Activated naive CD8-positive, alpha-beta T cell treated with anti-CD3 and anti-CD28 coated beads for 36 hours (primary cell): Measurements from ENCODE around the gene VAMP1. TPM values are rescaled to one million over a fixed set of nuclear protein-coding genes. Genes with fewer than 3 reads are reported as not detected.

Experiments used
- DNase-seq: peaks from one replicate; pipeline ENCODE4 v3.0.0; 2021
- H3K27ac Mint-ChIP-seq: one replicate; pipeline ENCODE4 v1.8.0; 2022; ENCODE audit warnings: mild to moderate bottlenecking, moderate library complexity, mixed read lengths
- H3K27me3 Mint-ChIP-seq: one replicate; pipeline ENCODE4 v1.8.0; 2022; ENCODE audit warnings: mild to moderate bottlenecking, mixed read lengths
- H3K36me3 Mint-ChIP-seq: one replicate; pipeline ENCODE4 v1.8.0; 2021; ENCODE audit warnings: mild to moderate bottlenecking, mixed read lengths
- H3K4me1 Mint-ChIP-seq: one replicate; pipeline ENCODE4 v1.8.0; 2021; ENCODE audit warnings: mixed read lengths
- H3K4me3 Mint-ChIP-seq: one replicate; pipeline ENCODE4 v1.8.0; 2022; ENCODE audit warnings: mild to moderate bottlenecking, moderate library complexity, mixed read lengths
- H3K9me3 Mint-ChIP-seq: one replicate; pipeline ENCODE4 v1.8.0; 2022; ENCODE audit warnings: mixed read lengths
- total RNA-seq, 2 experiments: library from RNA; stranded (reverse); gene quantifications; one replicate each; pipeline ENCODE4 v1.2.3, GENCODE V29; 2021

Gene VAMP1
- total RNA-seq, 2 experiments from 2014 or later: 34.8 to 35.7 TPM

DNA sequence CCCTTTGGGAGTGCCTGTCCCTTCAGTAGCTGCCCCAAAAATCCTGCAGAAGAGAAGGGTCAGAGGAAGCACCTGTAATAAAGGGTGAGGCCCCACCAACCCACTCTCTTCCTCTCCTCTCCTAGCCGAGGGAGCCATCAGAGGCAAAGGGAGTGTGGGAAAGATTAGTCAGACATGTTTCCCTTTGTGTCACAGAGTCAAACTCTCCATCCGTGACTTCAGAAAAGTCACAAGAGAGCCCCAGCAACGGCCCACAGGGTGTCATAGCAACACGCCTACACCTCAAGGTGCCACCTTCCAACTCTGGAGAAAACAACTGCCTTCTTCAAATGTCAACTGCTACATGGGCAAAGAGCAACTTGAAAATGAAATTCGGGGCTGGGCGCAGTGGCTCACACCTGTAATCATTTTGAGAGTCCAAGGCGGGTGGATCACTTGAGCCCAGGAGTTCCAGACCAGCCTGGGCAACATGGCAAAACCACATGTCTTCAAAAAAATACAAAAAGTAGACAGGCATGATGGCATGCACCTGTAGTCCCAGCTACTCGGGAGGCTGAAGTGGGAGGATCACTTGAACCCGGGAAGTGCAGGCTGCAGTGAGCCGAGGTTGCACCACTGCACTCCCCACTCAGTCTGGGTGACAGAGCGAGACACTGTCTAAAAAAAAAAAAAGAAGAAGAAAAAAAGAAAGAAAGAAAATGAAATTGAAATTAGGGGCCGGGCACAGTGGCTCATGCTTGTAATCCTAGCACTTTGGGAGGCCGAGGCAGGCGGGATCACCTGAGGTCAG, 43.4 kb downstream of the VAMP1 start:
- Mint-ChIP-seq H3K9me3 (peaks cover 2% of the 10 kb centered on the region), H3K27ac (peak overlapping the region; percentile 100), H3K4me1 (peaks cover 74% of the 10 kb centered on the region), H3K4me3 (peak overlapping the region; percentile 81), H3K27me3 (no peaks in the 10 kb centered on the region), H3K36me3 (peaks cover 4% of the 10 kb centered on the region)
- peak; percentile 94 for DNase-seq

DNA sequence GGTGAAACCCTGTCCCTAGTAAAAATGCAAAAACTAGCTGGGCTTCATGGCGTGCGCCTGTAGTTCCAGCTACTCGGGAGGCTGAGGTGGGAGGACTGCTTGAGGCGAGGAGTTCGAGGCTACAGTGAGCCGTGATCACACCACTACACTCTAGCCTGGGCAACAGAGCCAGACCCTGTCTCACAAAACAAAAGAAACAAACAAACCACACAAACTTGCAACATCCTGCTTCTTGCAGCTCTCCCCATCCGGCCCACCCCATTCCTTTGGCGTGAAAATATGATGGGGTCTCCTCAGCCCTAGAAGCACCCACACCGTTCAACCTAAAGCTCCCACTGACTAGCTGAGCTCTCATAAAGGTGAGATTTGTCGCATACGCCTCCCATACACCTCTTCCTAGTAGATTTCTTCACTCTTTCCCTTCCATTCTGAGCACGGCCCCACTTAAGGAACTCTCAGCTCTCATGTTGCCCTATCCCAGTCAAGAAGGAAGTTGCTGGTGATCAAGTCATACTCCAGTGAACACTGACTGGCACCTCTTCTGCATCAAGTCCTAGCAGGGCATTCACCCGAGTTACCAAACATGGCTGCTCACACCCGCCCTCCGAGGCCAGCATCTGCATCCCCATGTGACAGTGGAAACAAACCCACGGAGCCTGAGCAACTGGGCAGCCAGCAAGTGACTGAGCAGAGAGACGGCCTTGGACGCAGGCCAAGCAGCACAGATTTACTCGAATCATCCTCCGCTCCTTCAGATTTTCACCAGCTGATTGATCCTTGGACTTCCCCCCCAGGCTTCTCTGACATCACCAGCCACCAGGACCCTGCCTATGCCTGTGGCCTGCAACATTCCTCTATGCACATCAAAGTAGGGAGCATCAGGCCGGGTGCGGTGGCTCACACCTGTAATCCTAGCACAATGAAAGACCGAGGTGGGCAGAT, 44.6 kb downstream of the VAMP1 start:
- Mint-ChIP-seq H3K36me3 (peaks cover 4% of the 10 kb centered on the region), H3K4me1 (peaks cover 67% of the 10 kb centered on the region), H3K9me3 (no peaks in the 10 kb centered on the region), H3K27me3 (no peaks in the 10 kb centered on the region), H3K4me3 (peak overlapping the region; percentile 81), H3K27ac (peak overlapping the region; percentile 100)
- peak; percentile 57 for DNase-seq

DNA sequence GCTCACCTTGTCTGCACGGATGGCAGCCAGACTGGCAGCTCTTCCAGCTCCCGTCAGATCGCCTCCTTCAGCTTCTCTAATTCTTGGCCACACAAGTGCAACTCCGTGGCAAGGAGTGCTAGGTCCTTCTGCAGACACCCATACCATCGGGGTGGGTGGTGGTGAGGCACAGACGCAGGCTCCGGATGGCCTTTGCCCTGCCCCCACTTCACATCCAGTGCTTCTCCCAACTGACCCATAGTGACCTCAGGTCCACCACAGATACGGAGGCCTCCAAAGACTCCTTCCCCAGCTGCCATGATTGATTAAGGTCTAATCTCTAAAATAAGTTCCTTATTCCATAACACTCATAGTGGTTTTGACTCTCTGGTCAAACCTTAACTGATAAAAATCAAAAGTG, 45.6 kb downstream of the VAMP1 start:
- H3K9me3 Mint-ChIP-seq: no peaks in the 10 kb centered on the region
- H3K4me3 Mint-ChIP-seq: peak overlapping the region; percentile 40
- DNase-seq: no peak
- no peaks in the 10 kb centered on the region for H3K27me3 Mint-ChIP-seq
- H3K4me1 Mint-ChIP-seq: peaks cover 57% of the 10 kb centered on the region
- peaks cover 4% of the 10 kb centered on the region for H3K36me3 Mint-ChIP-seq
- peak overlapping the region; percentile 90 for H3K27ac Mint-ChIP-seq

DNA sequence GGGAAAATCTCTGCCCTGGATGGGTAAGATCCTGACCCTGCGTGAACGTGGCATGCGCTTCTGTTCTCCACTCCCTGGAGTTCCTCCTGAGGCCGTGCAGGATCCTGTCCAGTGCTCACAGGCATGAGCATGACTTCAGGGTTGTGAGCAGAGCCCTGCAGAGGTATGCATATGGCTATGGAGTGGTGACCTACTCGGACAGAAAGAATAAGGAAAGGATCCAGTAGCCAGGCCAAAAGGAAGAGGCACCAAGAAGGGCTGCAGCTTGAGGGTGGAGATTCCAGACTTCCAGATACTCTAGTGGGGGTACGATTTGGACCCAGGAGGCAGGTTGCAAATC, 46.5 kb downstream of the VAMP1 start:
- Mint-ChIP-seq H3K27me3 (no peaks in the 10 kb centered on the region), H3K4me3 (peak overlapping the region; percentile 71), H3K4me1 (peaks cover 52% of the 10 kb centered on the region), H3K9me3 (no peaks in the 10 kb centered on the region), H3K36me3 (peaks cover 4% of the 10 kb centered on the region), H3K27ac (peak overlapping the region; percentile 86)
- no peak for DNase-seq

DNA sequence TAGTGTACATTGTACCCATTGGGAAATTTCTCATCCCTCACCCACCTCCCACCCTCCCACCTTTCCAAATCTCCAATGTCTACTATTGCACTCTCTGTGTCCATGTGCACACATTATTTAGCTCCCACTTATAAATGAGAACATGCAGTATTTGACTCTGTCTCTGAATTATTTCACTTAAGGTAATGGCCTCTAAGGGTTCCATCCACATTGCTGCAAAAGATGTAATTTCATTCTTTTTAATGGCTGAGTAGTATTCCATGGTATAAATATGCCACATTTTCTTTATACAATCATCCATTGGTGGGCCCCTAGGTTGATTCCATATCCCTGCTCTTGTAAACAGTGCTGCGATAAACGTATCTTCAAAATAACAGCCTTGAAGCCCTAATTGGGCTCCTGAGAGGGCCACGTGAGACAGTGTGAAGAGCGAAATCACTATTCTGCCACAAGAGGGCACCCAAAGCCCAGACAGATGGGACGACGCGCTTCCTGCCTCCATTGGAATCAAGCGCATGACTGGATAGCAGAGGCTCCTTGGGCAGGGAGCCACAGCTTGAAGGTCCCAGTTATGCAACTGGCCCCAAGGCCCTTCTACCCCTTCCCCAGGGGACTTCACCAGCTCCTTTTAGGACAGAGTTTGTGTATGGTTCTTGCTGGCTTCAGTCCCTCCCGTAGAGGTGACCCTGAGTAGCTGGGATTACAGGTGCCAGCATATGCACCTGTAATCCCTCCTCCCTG, 47.0 kb downstream of the VAMP1 start:
- Mint-ChIP-seq H3K36me3 (peaks cover 4% of the 10 kb centered on the region), H3K9me3 (no peaks in the 10 kb centered on the region), H3K4me1 (peaks cover 49% of the 10 kb centered on the region), H3K27ac (peak overlapping the region; percentile 86), H3K4me3 (peak overlapping the region; percentile 71), H3K27me3 (no peaks in the 10 kb centered on the region)
- DNase-seq: peak; percentile 78

DNA sequence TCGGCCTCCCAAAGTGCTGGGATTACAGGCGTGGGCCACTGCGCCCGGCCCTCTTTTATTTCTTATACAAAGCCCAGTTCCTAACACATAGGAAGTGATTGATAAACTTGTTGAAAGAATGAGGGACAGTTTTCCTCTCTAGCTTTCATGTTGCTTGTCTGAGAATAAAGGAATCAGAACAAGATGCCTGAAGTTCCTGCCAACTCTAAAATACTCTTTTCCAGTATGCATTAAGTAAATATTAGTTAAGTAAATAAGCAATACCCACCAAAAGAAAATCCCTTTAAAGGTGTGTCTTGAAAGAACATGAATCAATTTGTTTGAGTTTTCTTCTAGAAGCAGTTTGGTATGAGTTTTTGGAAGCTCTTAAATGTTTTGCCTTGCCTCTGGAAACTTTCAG, 50.1 kb downstream of the VAMP1 start:
- Mint-ChIP-seq H3K27ac (no peak overlapping the region), H3K4me3 (no peak overlapping the region), H3K4me1 (peaks cover 25% of the 10 kb centered on the region), H3K9me3 (no peaks in the 10 kb centered on the region), H3K36me3 (no peaks in the 10 kb centered on the region), H3K27me3 (no peaks in the 10 kb centered on the region)
- DNase-seq: no peak

DNA sequence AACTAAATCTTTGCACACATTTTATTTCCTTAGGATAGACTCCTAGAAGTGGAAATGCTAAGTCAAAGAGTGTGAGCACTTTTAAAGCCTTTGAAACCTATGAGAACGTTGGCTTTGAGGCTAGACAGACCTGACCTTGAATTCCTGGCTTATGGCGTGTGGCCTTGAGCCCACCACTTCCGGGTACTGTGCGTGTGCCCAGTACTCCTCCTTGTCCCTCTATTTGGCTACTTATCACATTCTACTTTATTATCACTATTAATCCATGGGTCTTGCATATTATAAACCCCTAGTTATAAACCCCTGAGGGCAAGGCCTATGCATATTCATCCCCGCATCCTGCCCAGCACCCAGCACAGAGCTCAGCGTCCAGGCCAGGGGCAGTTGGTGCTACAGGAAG, 51.7 kb downstream of the VAMP1 start:
- no peak for DNase-seq
- no peaks in the 10 kb centered on the region for H3K36me3 Mint-ChIP-seq
- H3K9me3 Mint-ChIP-seq: no peaks in the 10 kb centered on the region
- H3K27ac Mint-ChIP-seq: no peak overlapping the region
- no peaks in the 10 kb centered on the region for H3K27me3 Mint-ChIP-seq
- H3K4me1 Mint-ChIP-seq: peaks cover 20% of the 10 kb centered on the region
- no peak overlapping the region for H3K4me3 Mint-ChIP-seq

DNA sequence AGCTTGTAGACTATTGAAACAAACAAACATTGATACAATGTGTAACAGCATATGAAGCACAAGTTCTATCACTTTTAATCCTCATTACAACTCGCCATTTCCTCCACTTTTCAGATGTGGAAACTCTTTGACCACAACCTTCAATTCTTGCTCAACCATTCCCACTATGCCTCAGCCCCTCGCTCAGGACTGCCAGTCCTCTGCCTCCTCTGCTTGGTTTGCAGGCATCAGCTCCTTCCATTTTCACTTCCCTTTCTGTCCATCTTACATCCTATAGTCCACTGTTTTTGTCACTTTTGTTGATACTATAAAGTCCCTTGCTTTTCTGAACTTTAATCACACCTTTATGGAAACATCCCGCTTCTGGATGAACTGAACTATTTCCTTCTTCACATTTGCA, 53.9 kb downstream of the VAMP1 start:
- Mint-ChIP-seq H3K36me3 (no peaks in the 10 kb centered on the region), H3K27me3 (no peaks in the 10 kb centered on the region), H3K4me1 (peaks cover 14% of the 10 kb centered on the region), H3K4me3 (no peak overlapping the region), H3K27ac (no peak overlapping the region), H3K9me3 (no peaks in the 10 kb centered on the region)
- DNase-seq: no peak

Other genes starting within 250 kb of the VAMP1 start
- gene PLEKHG6, start 160.0 kb downstream of the VAMP1 start, total RNA-seq: under 1 TPM; 0.10 to 0.52 TPM
- 10 to 100 TPM; 44.8 to 49.1 TPM for gene TNFRSF1A, start 128.6 kb downstream of the VAMP1 start, total RNA-seq
- gene SCNN1A, start 95.1 kb downstream of the VAMP1 start, total RNA-seq: 1 to 10 TPM; 2.7 to 3.7 TPM
- 1 to 10 TPM; 1.1 to 1.5 TPM for gene LTBR, start 86.5 kb downstream of the VAMP1 start, total RNA-seq
- gene CD27, start 25.7 kb downstream of the VAMP1 start, total RNA-seq: 100 to 1,000 TPM; 175 to 181 TPM
- gene TAPBPL, start 18.6 kb downstream of the VAMP1 start, total RNA-seq: 10 to 100 TPM; 23.7 to 26.6 TPM
- gene MRPL51, start 22.6 kb upstream of the VAMP1 start, total RNA-seq: 100 to 1,000 TPM; 311 to 312 TPM
- 100 to 1,000 TPM; 167 to 171 TPM for gene NCAPD2, start 23.4 kb upstream of the VAMP1 start, total RNA-seq
- gene GAPDH, start 63.8 kb upstream of the VAMP1 start, total RNA-seq: 1,000 to 10,000 TPM; 8,986 to 9,154 TPM
- gene IFFO1, start 85.4 kb upstream of the VAMP1 start, total RNA-seq: 1 to 10 TPM; 7.2 to 8.1 TPM
- gene NOP2, start 97.6 kb upstream of the VAMP1 start, total RNA-seq: 100 to 1,000 TPM; 151 to 153 TPM
- 100 to 1,000 TPM; 262 to 293 TPM for gene CHD4, start 136.7 kb upstream of the VAMP1 start, total RNA-seq
- 1 to 10 TPM; 7.3 to 7.9 TPM for gene LPAR5, start 165.3 kb upstream of the VAMP1 start, total RNA-seq
- 1 to 10 TPM in 1 of 2 experiments, under 1 TPM in 1; 0.86 to 1.2 TPM for gene ACRBP, start 176.8 kb upstream of the VAMP1 start, total RNA-seq
- 10 to 100 TPM; 10.9 to 11.1 TPM for gene ING4, start 192.4 kb upstream of the VAMP1 start, total RNA-seq
- gene ZNF384, start 218.7 kb upstream of the VAMP1 start, total RNA-seq: 10 to 100 TPM; 60.6 to 61.8 TPM
- under 1 TPM in 1 of 2 experiments, not detected in 1; 0.37 TPM for gene PIANP, start 230.1 kb upstream of the VAMP1 start, total RNA-seq